HEK293 (cell line): ENCODE results near the gene TMEM100.

Experiments used
- CTCF ChIA-PET: fragments of 350-600 bp; formaldehyde crosslinking; extraction: SDS; loops from one replicate; lab custom pipeline; 2021; ENCODE audit warnings: antibody characterized with exemption; lab: Yijun Ruan, JAX
- POLR2A ChIA-PET: fragments of 300-600 bp; formaldehyde crosslinking; extraction: SDS; loops from one replicate; lab custom pipeline; 2020; ENCODE audit warnings: antibody characterized with exemption, inconsistent platforms; lab: Yijun Ruan, JAX
- H3K27ac ChIP-seq: fragments of 200-500 bp; sonication (Bioruptor generic); 2 replicates; pipeline ENCODE4 v1.5.1; 2014; ENCODE audit warnings: low read depth, low read length, control low read depth, inconsistent platforms; ENCODE audit errors: extremely low read depth
- H3K36me3 ChIP-seq, 2 experiments: fragments of 200-500 bp in 1 of 2; sonication (Bioruptor generic) in 1 of 2; 1 replicate in 1 of 2; 2 replicates in 1 of 2; pipeline ENCODE4 v1.5.1; 2014 to 2017; ENCODE audit warnings: inconsistent platforms in 2 of 2, low read length in 2 of 2; ENCODE audit not compliant: control insufficient read depth in 2 of 2, insufficient read depth in 1 of 2
- H3K4me1 ChIP-seq: fragments of 200-500 bp; sonication (Bioruptor generic); 2 replicates; pipeline ENCODE4 v1.5.1; 2014; ENCODE audit warnings: mild to moderate bottlenecking, low read length, inconsistent platforms; ENCODE audit not compliant: control insufficient read depth, insufficient read depth
- H3K4me3 ChIP-seq: 2 replicates; pipeline ENCODE4 v1.5.1; 2011; ENCODE audit warnings: low read depth, mild to moderate bottlenecking, control low read depth, low read length, moderate library complexity
- H3K9me3 ChIP-seq: fragments of 200-500 bp; sonication (Bioruptor generic); 2 replicates; pipeline ENCODE4 v1.5.1; 2014; ENCODE audit warnings: low read depth, low read length, inconsistent platforms; ENCODE audit not compliant: control insufficient read depth, insufficient read depth
- FEZF1 ChIP-seq: fragments of 450-650 bp; formaldehyde crosslinking; IDR thresholded peaks from 2 replicates; pipeline ENCODE4 v1.5.1; 2016; ENCODE audit warnings: missing biosample characterization, missing genetic modification characterization
- GLI4 ChIP-seq: fragments of 450-650 bp; formaldehyde crosslinking; IDR thresholded peaks from 2 replicates; pipeline ENCODE4 v1.5.1; 2016; ENCODE audit warnings: missing biosample characterization, missing genetic modification characterization
- KLF10 ChIP-seq: fragments of 450-650 bp; IDR thresholded peaks from 2 replicates; pipeline ENCODE4 v1.5.1; 2018; ENCODE audit warnings: missing biosample characterization, mild to moderate bottlenecking, missing genetic modification characterization
- KLF16 ChIP-seq: fragments of 450-650 bp; formaldehyde crosslinking; IDR thresholded peaks from 2 replicates; pipeline ENCODE4 v1.5.1; 2017; ENCODE audit warnings: missing biosample characterization, missing genetic modification characterization
- MEIS1 ChIP-seq: sonication (generic); formaldehyde crosslinking; IDR thresholded peaks from 2 replicates; pipeline ENCODE4 v1.8.1; 2022; ENCODE audit warnings: missing genetic modification reagents, mild to moderate bottlenecking, borderline replicate concordance
- MZF1 ChIP-seq: fragments of 450-650 bp; formaldehyde crosslinking; IDR thresholded peaks from 2 replicates; pipeline ENCODE4 v1.5.1; 2017; ENCODE audit warnings: missing biosample characterization, missing genetic modification characterization, borderline replicate concordance
- PRDM1 ChIP-seq: fragments of 450-650 bp; formaldehyde crosslinking; IDR thresholded peaks from 2 replicates; pipeline ENCODE4; 2016; ENCODE audit warnings: missing biosample characterization, missing genetic modification characterization
- SP7 ChIP-seq: fragments of 450-650 bp; formaldehyde crosslinking; IDR thresholded peaks from 2 replicates; pipeline ENCODE4 v1.5.1; 2016; ENCODE audit warnings: missing biosample characterization, missing genetic modification characterization
- YY2 ChIP-seq: fragments of 450-650 bp; formaldehyde crosslinking; IDR thresholded peaks from 2 replicates; pipeline ENCODE4 v1.5.1; 2016; ENCODE audit warnings: missing biosample characterization, missing genetic modification characterization
- ZBTB17 ChIP-seq: fragments of 450-650 bp; formaldehyde crosslinking; IDR thresholded peaks from 2 replicates; pipeline ENCODE4 v1.5.1; 2016; ENCODE audit warnings: missing biosample characterization, missing genetic modification characterization
- ZNF10 ChIP-seq: fragments of 450-650 bp; formaldehyde crosslinking; IDR thresholded peaks from 2 replicates; pipeline ENCODE4 v1.5.1; 2017; ENCODE audit warnings: missing biosample characterization, missing genetic modification characterization
- ZNF184 ChIP-seq: fragments of 450-650 bp; IDR thresholded peaks from 2 replicates; pipeline ENCODE4 v1.5.1; 2018; ENCODE audit warnings: missing biosample characterization, mild to moderate bottlenecking, missing genetic modification characterization
- ZNF2 ChIP-seq: fragments of 450-650 bp; formaldehyde crosslinking; IDR thresholded peaks from 2 replicates; pipeline ENCODE4 v1.5.1; 2016; ENCODE audit warnings: missing biosample characterization, missing genetic modification characterization
- ZNF248 ChIP-seq: fragments of 450-650 bp; formaldehyde crosslinking; IDR thresholded peaks from 2 replicates; pipeline ENCODE4 v1.5.1; 2017; ENCODE audit warnings: missing biosample characterization, missing genetic modification characterization
- ZNF354C ChIP-seq: fragments of 450-650 bp; formaldehyde crosslinking; IDR thresholded peaks from 2 replicates; pipeline ENCODE4 v1.5.1; 2016; ENCODE audit warnings: missing biosample characterization, missing genetic modification characterization, low read depth, borderline replicate concordance
- ZNF423 ChIP-seq: fragments of 450-650 bp; formaldehyde crosslinking; IDR thresholded peaks from 2 replicates; pipeline ENCODE4 v1.5.1; 2016; ENCODE audit warnings: missing biosample characterization, missing genetic modification characterization
- ZNF561 ChIP-seq: fragments of 450-650 bp; IDR thresholded peaks from 2 replicates; pipeline ENCODE4 v1.5.1; 2018; ENCODE audit warnings: missing biosample characterization, missing genetic modification characterization, borderline replicate concordance
- ZNF624 ChIP-seq: fragments of 450-650 bp; formaldehyde crosslinking; IDR thresholded peaks from 2 replicates; pipeline ENCODE4 v1.5.1; 2017; ENCODE audit warnings: missing biosample characterization, missing genetic modification characterization
- ZNF629 ChIP-seq: fragments of 450-650 bp; formaldehyde crosslinking; IDR thresholded peaks from 2 replicates; pipeline ENCODE4 v1.5.1; 2017; ENCODE audit warnings: missing biosample characterization, missing genetic modification characterization
- ZNF660 ChIP-seq: fragments of 450-650 bp; IDR thresholded peaks from 2 replicates; pipeline ENCODE4 v1.5.1; 2018; ENCODE audit warnings: missing biosample characterization, mild to moderate bottlenecking, missing genetic modification characterization
- TF ChIP-seq, protein P1 (sequence below): fragments of 450-650 bp; formaldehyde crosslinking; IDR thresholded peaks from 2 replicates; pipeline ENCODE4 v1.5.1; 2016; ENCODE audit warnings: missing biosample characterization, missing genetic modification characterization
- TF ChIP-seq, protein P2 (sequence below): fragments of 450-650 bp; formaldehyde crosslinking; IDR thresholded peaks from 2 replicates; pipeline ENCODE4 v1.5.1; 2017; ENCODE audit warnings: missing biosample characterization, missing genetic modification characterization
- TF ChIP-seq, protein P3 (sequence below): fragments of 450-650 bp; formaldehyde crosslinking; IDR thresholded peaks from 2 replicates; pipeline ENCODE4 v1.5.1; 2016; ENCODE audit warnings: missing biosample characterization, missing genetic modification characterization, low read depth
- TF ChIP-seq, protein P4 (sequence below): fragments of 450-650 bp; formaldehyde crosslinking; IDR thresholded peaks from 2 replicates; pipeline ENCODE4 v1.5.1; 2016; ENCODE audit warnings: missing biosample characterization, missing genetic modification characterization
- TF ChIP-seq, protein P5 (sequence below): fragments of 450-650 bp; formaldehyde crosslinking; IDR thresholded peaks from 2 replicates; pipeline ENCODE4 v1.5.1; 2016; ENCODE audit warnings: missing biosample characterization, missing genetic modification characterization

TMEM100 gene

DNA sequence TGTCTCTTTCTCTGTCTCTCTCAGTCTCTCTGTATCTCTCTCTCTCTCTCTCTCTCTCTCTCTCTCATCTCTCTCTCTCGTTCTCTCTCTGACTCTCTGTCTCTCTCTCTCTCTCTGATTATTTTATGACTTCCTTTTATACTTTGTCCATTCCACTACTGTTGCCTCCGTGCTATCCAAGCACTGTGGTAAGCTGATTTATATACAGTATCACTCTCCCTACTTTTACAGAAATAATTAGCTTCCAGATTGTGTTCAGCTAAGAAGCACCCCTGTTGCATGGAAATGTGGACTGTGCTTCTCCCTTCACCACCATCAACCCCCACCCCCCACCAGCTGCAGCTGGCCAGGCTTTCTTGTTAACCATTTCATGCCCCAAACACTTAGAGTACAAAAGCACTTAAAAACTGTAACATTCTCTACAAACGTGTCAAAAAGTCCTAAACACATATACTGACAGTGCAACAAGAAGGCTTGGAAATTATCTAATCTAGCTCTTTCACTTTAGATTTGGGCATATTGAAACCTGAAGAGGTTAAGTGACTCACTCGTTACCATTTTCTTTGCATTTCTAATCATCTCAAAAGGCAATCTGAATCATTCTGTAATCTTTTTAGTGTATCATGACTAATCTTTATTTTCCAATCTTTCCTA, 11.6 kb upstream of the TMEM100 start (continued):
- TF ChIP-seq, protein P1, sequence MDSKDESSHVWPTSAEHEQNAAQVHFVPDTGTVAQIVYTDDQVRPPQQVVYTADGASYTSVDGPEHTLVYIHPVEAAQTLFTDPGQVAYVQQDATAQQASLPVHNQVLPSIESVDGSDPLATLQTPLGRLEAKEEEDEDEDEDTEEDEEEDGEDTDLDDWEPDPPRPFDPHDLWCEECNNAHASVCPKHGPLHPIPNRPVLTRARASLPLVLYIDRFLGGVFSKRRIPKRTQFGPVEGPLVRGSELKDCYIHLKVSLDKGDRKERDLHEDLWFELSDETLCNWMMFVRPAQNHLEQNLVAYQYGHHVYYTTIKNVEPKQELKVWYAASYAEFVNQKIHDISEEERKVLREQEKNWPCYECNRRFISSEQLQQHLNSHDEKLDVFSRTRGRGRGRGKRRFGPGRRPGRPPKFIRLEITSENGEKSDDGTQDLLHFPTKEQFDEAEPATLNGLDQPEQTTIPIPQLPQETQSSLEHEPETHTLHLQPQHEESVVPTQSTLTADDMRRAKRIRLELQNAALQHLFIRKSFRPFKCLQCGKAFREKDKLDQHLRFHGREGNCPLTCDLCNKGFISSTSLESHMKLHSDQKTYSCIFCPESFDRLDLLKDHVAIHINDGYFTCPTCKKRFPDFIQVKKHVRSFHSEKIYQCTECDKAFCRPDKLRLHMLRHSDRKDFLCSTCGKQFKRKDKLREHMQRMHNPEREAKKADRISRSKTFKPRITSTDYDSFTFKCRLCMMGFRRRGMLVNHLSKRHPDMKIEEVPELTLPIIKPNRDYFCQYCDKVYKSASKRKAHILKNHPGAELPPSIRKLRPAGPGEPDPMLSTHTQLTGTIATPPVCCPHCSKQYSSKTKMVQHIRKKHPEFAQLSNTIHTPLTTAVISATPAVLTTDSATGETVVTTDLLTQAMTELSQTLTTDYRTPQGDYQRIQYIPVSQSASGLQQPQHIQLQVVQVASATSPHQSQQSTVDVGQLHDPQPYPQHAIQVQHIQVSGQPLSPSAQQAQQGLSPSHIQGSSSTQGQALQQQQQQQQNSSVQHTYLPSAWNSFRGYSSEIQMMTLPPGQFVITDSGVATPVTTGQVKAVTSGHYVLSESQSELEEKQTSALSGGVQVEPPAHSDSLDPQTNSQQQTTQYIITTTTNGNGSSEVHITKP = peak; percentile 80

DNA sequence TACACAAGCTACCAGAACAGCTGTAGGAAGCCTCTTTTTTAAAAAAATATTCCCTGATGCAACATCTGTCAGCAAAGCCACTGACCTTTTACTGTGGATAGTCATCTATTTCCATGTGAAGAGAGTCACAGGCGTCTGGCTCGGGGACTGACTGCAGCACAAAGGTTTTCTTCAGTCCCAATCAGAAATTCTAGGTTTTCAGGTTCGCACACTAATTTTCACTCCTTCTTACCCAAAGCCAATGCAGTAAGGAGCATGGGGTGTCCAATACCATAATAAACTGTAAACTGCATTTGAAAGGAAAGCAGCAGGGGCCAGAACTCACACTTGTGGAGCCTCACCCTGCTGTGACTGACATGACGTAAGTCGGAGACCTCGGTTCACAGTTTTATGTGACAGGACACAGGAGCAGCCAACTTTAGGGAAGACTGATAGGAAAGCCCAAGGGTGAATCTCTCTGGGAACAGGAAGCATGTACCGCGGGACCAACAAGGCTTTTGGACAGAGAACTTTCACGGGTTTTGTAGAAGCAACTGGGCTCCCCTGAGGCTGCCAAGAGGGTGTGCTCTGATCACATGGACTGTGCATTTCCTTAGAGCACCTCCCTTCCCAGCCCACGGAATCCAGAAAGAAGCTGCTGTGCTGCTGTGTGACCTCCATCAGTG, 9.1 kb upstream of the TMEM100 start:
- Histone ChIP-seq H3K4me1 (peaks cover 34% of the 10 kb centered on the region), H3K27ac (peak overlapping the region; percentile 42), H3K4me3 (no peak overlapping the region), H3K36me3 (no peaks in the 10 kb centered on the region), H3K9me3 (no peaks in the 10 kb centered on the region)
- ChIA-PET POLR2A (interaction anchor here (1.0 kb wide), 1 partner anchor 19 kb away, joined by 5 read pairs; the partner anchor contains the start of gene PCTP), CTCF (interaction anchor here (1.3 to 4.3 kb wide), 3 partner anchors 13 to 16 kb away, joined by 4 to 26 read pairs (median 22); no protein-coding TSS in a partner anchor)
- TF ChIP-seq ZBTB17 (0 out of 2 replicates have a peak, but pooled peaks have one; percentile 22), ZNF184 (tag by site-specific recombination) (no peak), ZNF624 (tag by site-specific recombination) (no peak), GLI4 (tag by site-specific recombination) (no peak), PRDM1 (tag by site-specific recombination) (peak; percentile 55; the same call in 1 of the 2 replicates), MZF1 (peak; percentile 58; the same call in 1 of the 2 replicates), ZNF354C (tag by site-specific recombination) (no peak), ZNF10 (tag by site-specific recombination) (0 out of 2 replicates have a peak, but pooled peaks have one; percentile 41), ZNF2 (tag by site-specific recombination) (no peak), KLF16 (tag by site-specific recombination) (0 out of 2 replicates have a peak, but pooled peaks have one; percentile 26), ZNF561 (tag by site-specific recombination) (peak; percentile 77; the same call in 1 of the 2 replicates), MEIS1 (CRISPR knock-in tag) (no peak), ZNF423 (tag by site-specific recombination) (peak; percentile 57; the same call in 1 of the 2 replicates), FEZF1 (tag by site-specific recombination) (peak; percentile 57; the same call in 1 of the 2 replicates), YY2 (no peak), ZNF660 (0 out of 2 replicates have a peak, but pooled peaks have one; percentile 36), KLF10 (tag by site-specific recombination) (no peak; the same call in 1 of the 2 replicates), SP7 (tag by site-specific recombination) (peak; percentile 43; the same call in 1 of the 2 replicates), ZNF248 (tag by site-specific recombination) (no peak), ZNF629 (tag by site-specific recombination) (peak; percentile 85)
- TF ChIP-seq, protein P2, sequence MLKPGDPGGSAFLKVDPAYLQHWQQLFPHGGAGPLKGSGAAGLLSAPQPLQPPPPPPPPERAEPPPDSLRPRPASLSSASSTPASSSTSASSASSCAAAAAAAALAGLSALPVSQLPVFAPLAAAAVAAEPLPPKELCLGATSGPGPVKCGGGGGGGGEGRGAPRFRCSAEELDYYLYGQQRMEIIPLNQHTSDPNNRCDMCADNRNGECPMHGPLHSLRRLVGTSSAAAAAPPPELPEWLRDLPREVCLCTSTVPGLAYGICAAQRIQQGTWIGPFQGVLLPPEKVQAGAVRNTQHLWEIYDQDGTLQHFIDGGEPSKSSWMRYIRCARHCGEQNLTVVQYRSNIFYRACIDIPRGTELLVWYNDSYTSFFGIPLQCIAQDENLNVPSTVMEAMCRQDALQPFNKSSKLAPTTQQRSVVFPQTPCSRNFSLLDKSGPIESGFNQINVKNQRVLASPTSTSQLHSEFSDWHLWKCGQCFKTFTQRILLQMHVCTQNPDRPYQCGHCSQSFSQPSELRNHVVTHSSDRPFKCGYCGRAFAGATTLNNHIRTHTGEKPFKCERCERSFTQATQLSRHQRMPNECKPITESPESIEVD (tag by site-specific recombination) = peak; percentile 54; the same call in 1 of the 2 replicates
- TF ChIP-seq, protein P3, sequence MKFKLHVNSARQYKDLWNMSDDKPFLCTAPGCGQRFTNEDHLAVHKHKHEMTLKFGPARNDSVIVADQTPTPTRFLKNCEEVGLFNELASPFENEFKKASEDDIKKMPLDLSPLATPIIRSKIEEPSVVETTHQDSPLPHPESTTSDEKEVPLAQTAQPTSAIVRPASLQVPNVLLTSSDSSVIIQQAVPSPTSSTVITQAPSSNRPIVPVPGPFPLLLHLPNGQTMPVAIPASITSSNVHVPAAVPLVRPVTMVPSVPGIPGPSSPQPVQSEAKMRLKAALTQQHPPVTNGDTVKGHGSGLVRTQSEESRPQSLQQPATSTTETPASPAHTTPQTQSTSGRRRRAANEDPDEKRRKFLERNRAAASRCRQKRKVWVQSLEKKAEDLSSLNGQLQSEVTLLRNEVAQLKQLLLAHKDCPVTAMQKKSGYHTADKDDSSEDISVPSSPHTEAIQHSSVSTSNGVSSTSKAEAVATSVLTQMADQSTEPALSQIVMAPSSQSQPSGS = peak; percentile 86
- TF ChIP-seq, protein P4, sequence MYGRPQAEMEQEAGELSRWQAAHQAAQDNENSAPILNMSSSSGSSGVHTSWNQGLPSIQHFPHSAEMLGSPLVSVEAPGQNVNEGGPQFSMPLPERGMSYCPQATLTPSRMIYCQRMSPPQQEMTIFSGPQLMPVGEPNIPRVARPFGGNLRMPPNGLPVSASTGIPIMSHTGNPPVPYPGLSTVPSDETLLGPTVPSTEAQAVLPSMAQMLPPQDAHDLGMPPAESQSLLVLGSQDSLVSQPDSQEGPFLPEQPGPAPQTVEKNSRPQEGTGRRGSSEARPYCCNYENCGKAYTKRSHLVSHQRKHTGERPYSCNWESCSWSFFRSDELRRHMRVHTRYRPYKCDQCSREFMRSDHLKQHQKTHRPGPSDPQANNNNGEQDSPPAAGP = peak; percentile 32; the same call in 1 of the 2 replicates
- TF ChIP-seq, protein P5, sequence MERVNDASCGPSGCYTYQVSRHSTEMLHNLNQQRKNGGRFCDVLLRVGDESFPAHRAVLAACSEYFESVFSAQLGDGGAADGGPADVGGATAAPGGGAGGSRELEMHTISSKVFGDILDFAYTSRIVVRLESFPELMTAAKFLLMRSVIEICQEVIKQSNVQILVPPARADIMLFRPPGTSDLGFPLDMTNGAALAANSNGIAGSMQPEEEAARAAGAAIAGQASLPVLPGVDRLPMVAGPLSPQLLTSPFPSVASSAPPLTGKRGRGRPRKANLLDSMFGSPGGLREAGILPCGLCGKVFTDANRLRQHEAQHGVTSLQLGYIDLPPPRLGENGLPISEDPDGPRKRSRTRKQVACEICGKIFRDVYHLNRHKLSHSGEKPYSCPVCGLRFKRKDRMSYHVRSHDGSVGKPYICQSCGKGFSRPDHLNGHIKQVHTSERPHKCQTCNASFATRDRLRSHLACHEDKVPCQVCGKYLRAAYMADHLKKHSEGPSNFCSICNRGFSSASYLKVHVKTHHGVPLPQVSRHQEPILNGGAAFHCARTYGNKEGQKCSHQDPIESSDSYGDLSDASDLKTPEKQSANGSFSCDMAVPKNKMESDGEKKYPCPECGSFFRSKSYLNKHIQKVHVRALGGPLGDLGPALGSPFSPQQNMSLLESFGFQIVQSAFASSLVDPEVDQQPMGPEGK (tag by site-specific recombination) = peak; percentile 43
